C4-2B (cell line): ENCODE measurements around the gene FCMR.

Experiments
- ZFX ChIP-seq: fragments of 450-650 bp; IDR thresholded peaks from 2 replicates; pipeline ENCODE4 v1.6.1; 2017
- TF ChIP-seq, protein P1 (sequence below): fragments of 450-650 bp; conservative IDR thresholded peaks from 2 replicates; pipeline ENCODE4 v1.5.1; 2017; ENCODE audit warnings: mild to moderate bottlenecking

DNA sequence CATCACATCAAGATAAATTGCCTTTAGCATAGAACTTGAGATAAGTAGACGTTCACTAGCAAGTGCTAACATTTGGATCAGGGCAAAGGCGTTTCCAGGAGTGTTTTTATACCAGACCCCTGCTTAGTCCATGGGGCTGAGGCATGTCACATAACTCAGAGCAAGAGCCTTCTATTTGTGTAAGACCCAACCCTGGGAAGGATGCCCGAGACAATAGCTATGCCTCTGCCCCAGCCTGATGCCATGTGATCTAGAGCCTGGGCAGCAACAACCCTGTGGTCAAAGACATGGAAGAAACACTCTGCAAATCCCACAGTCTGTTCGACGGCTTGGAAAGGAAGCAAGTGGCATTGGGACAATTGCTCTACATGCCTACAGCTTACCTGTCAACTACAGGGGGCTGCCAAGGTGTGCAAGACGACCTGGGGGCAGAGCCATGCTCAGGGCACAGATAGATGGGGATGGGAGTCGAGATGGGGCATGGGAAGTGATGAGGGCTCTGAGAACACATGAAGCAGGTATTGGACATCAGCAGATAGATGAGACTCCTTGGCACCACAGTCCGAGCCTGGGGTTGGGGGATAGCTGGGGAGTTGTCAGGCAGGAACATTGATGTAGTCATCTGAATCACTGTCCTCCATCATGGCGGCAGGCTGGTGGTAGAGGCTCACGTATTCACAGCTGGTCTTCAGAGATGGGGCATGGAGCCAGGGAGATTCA lies 17.2 kb downstream of the FCMR start:
- TF ChIP-seq ZFX = no peak
- TF ChIP-seq, protein P1, sequence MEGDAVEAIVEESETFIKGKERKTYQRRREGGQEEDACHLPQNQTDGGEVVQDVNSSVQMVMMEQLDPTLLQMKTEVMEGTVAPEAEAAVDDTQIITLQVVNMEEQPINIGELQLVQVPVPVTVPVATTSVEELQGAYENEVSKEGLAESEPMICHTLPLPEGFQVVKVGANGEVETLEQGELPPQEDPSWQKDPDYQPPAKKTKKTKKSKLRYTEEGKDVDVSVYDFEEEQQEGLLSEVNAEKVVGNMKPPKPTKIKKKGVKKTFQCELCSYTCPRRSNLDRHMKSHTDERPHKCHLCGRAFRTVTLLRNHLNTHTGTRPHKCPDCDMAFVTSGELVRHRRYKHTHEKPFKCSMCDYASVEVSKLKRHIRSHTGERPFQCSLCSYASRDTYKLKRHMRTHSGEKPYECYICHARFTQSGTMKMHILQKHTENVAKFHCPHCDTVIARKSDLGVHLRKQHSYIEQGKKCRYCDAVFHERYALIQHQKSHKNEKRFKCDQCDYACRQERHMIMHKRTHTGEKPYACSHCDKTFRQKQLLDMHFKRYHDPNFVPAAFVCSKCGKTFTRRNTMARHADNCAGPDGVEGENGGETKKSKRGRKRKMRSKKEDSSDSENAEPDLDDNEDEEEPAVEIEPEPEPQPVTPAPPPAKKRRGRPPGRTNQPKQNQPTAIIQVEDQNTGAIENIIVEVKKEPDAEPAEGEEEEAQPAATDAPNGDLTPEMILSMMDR = no peak
